Measurements from ENCODE around the gene CADPS.

The CADPS gene

GRCh38 chr3:62355703-62356102 is 519.5 kb downstream of the CADPS start:
- no peak overlapping the region for H3K27ac Mint-ChIP-seq
- H3K4me3 Mint-ChIP-seq: no peak overlapping the region
- DNase-seq (no peak), ATAC-seq (no peak)
- H3K36me3 Mint-ChIP-seq (ENCODE audit: low read depth): no peaks in the 10 kb centered on the region
- no peaks in the 10 kb centered on the region for H3K9me3 Mint-ChIP-seq
- H3K27me3 Mint-ChIP-seq: peaks cover 7% of the 10 kb centered on the region
- H3K4me1 Mint-ChIP-seq: no peaks in the 10 kb centered on the region

All from activated naive CD8-positive, alpha-beta T cell treated with anti-CD3 and anti-CD28 coated beads, Interleukin-2, amount 50 U/mL, for 24 hours (primary cell).